MCF 10A (cell line): ENCODE results near the gene SEMA3D. TPM values are rescaled to one million over a fixed set of nuclear protein-coding genes. Genes with fewer than 3 reads are reported as not detected.

Source experiments
- BruUV-seq: library from RNA; stranded (reverse); fragments of 400-500 nt; replicated peaks from 2 replicates; lab custom pipeline; 2021; lab: Mats Ljungman, UMichigan
- CTCF ChIA-PET: fragments of 300-600 bp; sonication (Branson Sonifier 250); formaldehyde crosslinking; extraction: SDS; loops from one replicate; lab custom pipeline; 2021; ENCODE audit warnings: antibody characterized with exemption, inconsistent platforms; lab: Yijun Ruan, JAX
- POLR2A ChIA-PET: fragments of 300-600, 350-650 bp; sonication (Branson Sonifier 250); formaldehyde crosslinking; extraction: SDS; loops from one replicate; lab custom pipeline; 2020; ENCODE audit warnings: antibody characterized with exemption, inconsistent platforms; lab: Yijun Ruan, JAX
- DNase-seq: peaks from one replicate; pipeline ENCODE4 v3.0.0-alpha.2; 2018; ENCODE audit not compliant: unreplicated experiment
- H3K27ac Mint-ChIP-seq: one replicate; pipeline ENCODE4 v1.8.0; 2022; ENCODE audit warnings: mild to moderate bottlenecking, low read depth, mixed read lengths; ENCODE audit not compliant: unreplicated experiment
- H3K27me3 Mint-ChIP-seq: one replicate; pipeline ENCODE4 v1.8.0; 2022; ENCODE audit warnings: mixed read lengths; ENCODE audit not compliant: insufficient read depth, unreplicated experiment
- H3K36me3 Mint-ChIP-seq: one replicate; pipeline ENCODE4 v1.8.0; 2022; ENCODE audit warnings: mild to moderate bottlenecking, moderate library complexity, mixed read lengths; ENCODE audit not compliant: insufficient read depth, unreplicated experiment
- H3K4me1 Mint-ChIP-seq: one replicate; pipeline ENCODE4 v1.8.0; 2022; ENCODE audit warnings: mixed read lengths; ENCODE audit not compliant: insufficient read depth, unreplicated experiment
- H3K4me3 Mint-ChIP-seq: one replicate; pipeline ENCODE4 v1.8.0; 2022; ENCODE audit warnings: mild to moderate bottlenecking, moderate library complexity, mixed read lengths; ENCODE audit not compliant: unreplicated experiment
- H3K9me3 Mint-ChIP-seq: one replicate; pipeline ENCODE4 v1.8.0; 2022; ENCODE audit warnings: mixed read lengths; ENCODE audit not compliant: unreplicated experiment
- CTCF ChIP-seq: fragments of 200-600 bp; IDR thresholded peaks from one replicate; pipeline ENCODE4 v1.8.0; 2022; ENCODE audit warnings: antibody characterized with exemption, mild to moderate bottlenecking; ENCODE audit not compliant: unreplicated experiment
- intact Hi-C: fragments of 100-400 bp; cut with micrococcal nuclease; formaldehyde crosslinking; loops from 2 replicates; pipeline ENCODE4 v1.14.1; 2022
- total RNA-seq: library from RNA; stranded (reverse); gene quantifications from 2 replicates; pipeline ENCODE4 v1.2.3, GENCODE V29; 2022

The SEMA3D gene
- total RNA-seq, 1 experiment from 2014 or later = not detected

DNA sequence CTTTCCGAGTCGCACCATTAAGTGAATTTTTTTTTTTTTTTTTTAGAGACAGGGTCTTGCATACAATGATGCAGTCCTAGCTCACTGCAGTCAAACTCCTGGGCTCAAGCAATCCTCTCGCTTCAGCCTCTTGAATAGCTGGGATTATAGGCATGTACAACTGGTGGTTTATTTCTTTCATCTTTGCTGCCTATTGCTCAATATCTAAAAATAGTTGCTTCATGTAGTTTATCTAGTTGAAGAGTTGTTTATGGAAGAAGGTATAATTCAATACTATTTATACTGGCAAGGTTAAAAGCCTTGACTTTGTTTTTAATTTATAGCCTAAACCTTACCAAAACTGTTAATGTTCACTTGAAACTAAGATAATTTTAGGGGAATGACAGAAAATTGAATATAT lies 66.9 kb downstream of the SEMA3D start:
- Mint-ChIP-seq H3K27ac (no peak overlapping the region), H3K9me3 (no peaks in the 10 kb centered on the region), H3K4me3 (no peak overlapping the region), H3K27me3 (no peaks in the 10 kb centered on the region), H3K36me3 (no peaks in the 10 kb centered on the region), H3K4me1 (no peaks in the 10 kb centered on the region)
- no TSS peak for BruUV-seq
- POLR2A ChIA-PET = no interaction called here
- no peak for TF ChIP-seq CTCF
- intact Hi-C loops = no loop called here
- DNase-seq = no peak
- CTCF ChIA-PET = no interaction called here

GRCh38 chr7:85115862-85116261 lies 71.0 kb downstream of the SEMA3D start:
- no peak overlapping the region for H3K27ac Mint-ChIP-seq
- peaks cover 14% of the 10 kb centered on the region for H3K27me3 Mint-ChIP-seq
- TF ChIP-seq CTCF = no peak
- H3K36me3 Mint-ChIP-seq = no peaks in the 10 kb centered on the region
- no peak overlapping the region for H3K4me3 Mint-ChIP-seq
- intact Hi-C loops = no loop called here
- DNase-seq = no peak
- H3K4me1 Mint-ChIP-seq = no peaks in the 10 kb centered on the region
- H3K9me3 Mint-ChIP-seq = no peaks in the 10 kb centered on the region
- BruUV-seq = no TSS peak
- POLR2A ChIA-PET = no interaction called here
- CTCF ChIA-PET = no interaction called here

DNA sequence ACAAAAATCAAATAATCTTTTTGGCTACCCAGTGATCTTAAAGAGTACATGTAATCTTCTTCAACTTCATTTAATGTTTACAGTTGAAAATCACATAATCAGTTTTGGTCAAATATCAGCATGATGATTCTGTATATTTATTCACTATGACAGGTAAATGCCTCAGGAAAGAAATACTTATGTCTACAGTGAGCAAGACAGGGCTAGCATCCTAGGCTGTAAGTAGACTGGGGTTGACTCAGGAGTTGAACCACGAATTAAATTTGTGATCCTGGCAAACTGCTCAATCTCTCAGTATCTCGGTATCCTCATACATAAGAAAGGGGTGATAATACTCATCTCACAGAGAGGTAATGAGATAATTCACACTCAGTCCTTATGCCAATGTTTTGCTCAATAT lies 71.8 kb downstream of the SEMA3D start:
- no TSS peak for BruUV-seq
- H3K27ac Mint-ChIP-seq = no peak overlapping the region

GRCh38 chr7:85114342-85114741 lies 72.5 kb downstream of the SEMA3D start:
- H3K27me3 Mint-ChIP-seq = peaks cover 28% of the 10 kb centered on the region
- intact Hi-C loops = no loop called here
- no peak overlapping the region for H3K4me3 Mint-ChIP-seq
- no peak overlapping the region for H3K27ac Mint-ChIP-seq
- no peak for TF ChIP-seq CTCF
- DNase-seq = no peak
- H3K4me1 Mint-ChIP-seq = no peaks in the 10 kb centered on the region
- H3K36me3 Mint-ChIP-seq = no peaks in the 10 kb centered on the region
- CTCF ChIA-PET = interaction anchor here (0.9 kb wide), 1 partner anchor 72 kb away, joined by 4 read pairs; no protein-coding TSS in a partner anchor
- BruUV-seq = no TSS peak
- POLR2A ChIA-PET = no interaction called here
- no peaks in the 10 kb centered on the region for H3K9me3 Mint-ChIP-seq

More for the DNA sequence above, 71.8 kb downstream of the SEMA3D start:
- no peak for DNase-seq
- CTCF ChIA-PET = no interaction called here
- no peaks in the 10 kb centered on the region for H3K36me3 Mint-ChIP-seq
- peaks cover 22% of the 10 kb centered on the region for H3K27me3 Mint-ChIP-seq
- no peaks in the 10 kb centered on the region for H3K4me1 Mint-ChIP-seq
- intact Hi-C loops = no loop called here
- no peaks in the 10 kb centered on the region for H3K9me3 Mint-ChIP-seq
- no peak overlapping the region for H3K4me3 Mint-ChIP-seq
- POLR2A ChIA-PET = no interaction called here
- no peak for TF ChIP-seq CTCF
